GM12801 (cell line): ENCODE measurements around the gene ST8SIA6.

Experiments
- CTCF ChIP-seq: IDR thresholded peaks from one replicate; pipeline ENCODE4 v1.5.1; 2011; ENCODE audit warnings: control low read depth; ENCODE audit not compliant: insufficient read length; ENCODE audit errors: extremely low read depth

The ST8SIA6 gene

GRCh38 chr10:17470246-17470645, 15.9 kb upstream of the ST8SIA6 start:
- no peak for TF ChIP-seq CTCF

DNA sequence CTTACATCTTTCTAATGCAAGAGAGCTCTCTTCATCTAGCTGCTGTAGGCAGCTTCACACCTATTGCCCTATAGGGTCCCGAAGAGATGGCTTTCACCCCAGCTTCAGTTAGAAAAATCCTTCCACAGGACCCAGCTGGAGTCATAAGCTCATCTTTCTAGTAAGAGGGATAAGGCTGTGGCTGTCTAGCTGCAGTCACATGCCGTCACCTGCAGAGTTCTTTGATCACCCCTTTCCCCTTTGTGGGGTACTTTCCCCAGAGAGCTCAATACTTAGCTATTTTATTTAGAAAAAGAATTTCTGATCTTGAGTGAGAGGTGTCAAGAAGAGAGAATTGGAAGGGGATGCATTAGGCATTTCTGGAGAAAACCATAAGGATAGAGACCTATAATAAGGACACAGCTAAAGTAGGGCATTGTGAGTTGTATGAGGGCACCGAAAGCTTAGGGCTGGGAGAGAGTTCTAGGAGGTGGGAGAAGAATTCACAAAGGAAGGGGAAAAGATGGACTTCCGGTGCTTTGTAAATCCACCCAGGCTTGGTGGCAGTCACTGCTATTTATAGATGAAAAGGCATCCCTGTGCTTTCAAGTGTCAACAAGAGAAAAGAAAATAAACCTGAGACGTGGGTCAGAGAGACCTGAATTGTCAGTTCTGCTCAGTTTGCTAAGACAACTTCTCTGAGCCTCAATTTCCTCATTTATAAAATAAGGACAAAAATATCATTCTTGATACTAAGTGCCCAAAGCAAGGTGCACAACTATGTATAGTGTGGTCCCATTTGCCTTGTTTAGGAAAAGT, 11.1 kb upstream of the ST8SIA6 start:
- TF ChIP-seq CTCF, result no peak

DNA sequence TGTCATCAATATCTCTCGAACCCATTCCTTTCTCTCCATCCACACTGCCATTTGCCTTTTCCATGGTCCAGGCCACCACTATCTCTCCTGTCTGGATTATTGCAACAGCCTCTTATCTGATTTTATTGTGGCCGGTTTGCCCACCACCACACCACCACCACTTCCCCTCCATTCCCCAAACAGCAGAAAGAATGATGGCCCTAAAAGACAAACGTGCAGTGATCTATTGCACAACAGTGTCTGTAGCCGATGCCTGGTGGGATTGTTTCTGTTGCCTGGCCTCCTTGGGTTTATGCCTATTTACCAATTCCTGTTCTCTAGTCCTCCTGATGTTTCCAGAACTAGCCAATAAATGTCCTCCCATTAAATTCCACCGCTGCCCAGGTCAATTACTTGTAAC, 10.2 kb upstream of the ST8SIA6 start:
- TF ChIP-seq CTCF, result no peak

DNA sequence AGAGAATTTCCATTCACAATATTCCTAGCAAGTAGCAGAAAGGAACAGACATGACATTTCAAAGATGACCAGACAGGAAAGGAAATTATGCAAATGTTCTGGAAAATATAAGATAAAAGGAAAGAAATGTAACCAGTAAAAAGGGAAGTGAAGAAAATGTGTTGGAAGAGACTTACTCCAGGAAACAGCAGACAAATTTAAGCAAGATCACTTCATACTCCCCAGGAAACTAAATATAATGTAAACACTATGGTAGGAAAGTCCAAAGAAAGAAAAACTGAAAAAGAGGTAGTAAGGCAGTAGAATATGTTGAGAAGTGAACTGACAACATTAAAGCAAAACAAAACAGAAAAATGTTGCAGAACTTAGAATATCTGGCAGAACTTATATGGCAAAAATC, 6.4 kb upstream of the ST8SIA6 start:
- no peak for TF ChIP-seq CTCF

GRCh38 chr10:17457083-17457482, 2.7 kb upstream of the ST8SIA6 start:
- no peak for TF ChIP-seq CTCF

DNA sequence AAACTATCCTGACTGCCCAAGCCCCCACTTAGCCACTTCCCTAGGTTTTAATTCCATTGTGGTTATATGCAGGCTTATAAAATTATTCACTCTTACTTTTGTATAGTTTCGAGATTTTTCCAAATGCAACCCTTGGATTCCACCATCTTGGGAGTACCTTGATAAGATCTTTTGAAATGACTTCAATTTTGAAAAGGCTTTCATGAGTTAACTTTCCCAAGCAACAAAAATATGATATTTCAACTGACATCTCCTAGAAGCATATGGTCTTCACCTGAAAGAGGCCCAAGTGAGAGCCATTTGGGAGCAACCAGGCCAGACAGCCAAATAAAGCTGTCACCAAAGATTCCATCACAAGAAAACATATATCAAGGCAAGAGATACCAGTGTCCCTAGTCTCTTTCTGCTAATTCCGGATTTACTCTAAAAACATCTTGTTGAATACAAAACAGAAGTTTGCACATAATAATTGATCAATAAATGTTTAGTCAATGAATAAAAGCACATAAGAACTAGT, 1.7 kb upstream of the ST8SIA6 start:
- no peak for TF ChIP-seq CTCF

DNA sequence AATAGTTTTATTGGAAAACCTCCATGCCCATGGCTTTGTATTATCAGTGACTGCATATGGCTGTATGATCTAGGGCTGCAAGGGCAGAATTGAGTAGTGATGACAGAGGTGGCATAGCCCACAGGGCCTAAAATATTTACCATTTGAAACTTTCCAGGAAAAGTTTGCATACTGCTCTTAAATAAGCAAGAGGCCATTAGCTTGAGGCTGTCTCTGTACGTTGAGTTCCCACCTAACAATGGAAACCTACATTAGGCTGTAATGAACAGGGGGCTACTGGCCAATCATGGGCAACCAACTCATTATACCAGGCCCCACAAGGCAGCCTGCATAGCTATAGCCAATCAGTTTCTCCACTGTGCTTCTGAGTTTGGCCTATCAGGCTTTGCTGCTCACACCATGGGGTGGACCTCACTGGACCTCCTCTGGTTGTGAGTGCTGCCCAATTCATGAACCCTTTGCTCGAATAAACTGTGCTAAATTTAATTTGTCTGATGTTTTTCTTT, 673 bp upstream of the ST8SIA6 start:
- no peak for TF ChIP-seq CTCF
